Spleen (tissue), 7 donors: ENCODE results near the gene SLC44A4.

Experiments
- POLR2A ChIP-seq, 3 donors: fragments of 450-650 bp; IDR thresholded peaks; one replicate each; pipeline ENCODE4 v1.5.1; 2017; ENCODE audit warnings: antibody characterized with exemption in 3 of 3, mild to moderate bottlenecking in 1 of 3
- TF ChIP-seq, protein P1 (sequence below), 11 experiments: fragments of 200-600 bp in 7 of 11; fragments of 450-650 bp in 4 of 11; sonication (generic) in 4 of 11; IDR thresholded peaks in 8 of 11; conservative IDR thresholded peaks in 3 of 11; 1 replicate in 7 of 11; 2 replicates in 4 of 11; pipeline versions ENCODE4 v1.4.0 to v1.8.0; 2016 to 2021; ENCODE audit warnings: antibody characterized with exemption in 11 of 11, inconsistent platforms in 4 of 11, mild to moderate bottlenecking in 1 of 11
- donor health status: DM: no; HTN: no; CAD: no; lungs with moderate emphysema.
- donor health status: DM: no; HTN: no; CAD: no.
- donor health status: DM: no; HTN: no; CAD: no.

DNA sequence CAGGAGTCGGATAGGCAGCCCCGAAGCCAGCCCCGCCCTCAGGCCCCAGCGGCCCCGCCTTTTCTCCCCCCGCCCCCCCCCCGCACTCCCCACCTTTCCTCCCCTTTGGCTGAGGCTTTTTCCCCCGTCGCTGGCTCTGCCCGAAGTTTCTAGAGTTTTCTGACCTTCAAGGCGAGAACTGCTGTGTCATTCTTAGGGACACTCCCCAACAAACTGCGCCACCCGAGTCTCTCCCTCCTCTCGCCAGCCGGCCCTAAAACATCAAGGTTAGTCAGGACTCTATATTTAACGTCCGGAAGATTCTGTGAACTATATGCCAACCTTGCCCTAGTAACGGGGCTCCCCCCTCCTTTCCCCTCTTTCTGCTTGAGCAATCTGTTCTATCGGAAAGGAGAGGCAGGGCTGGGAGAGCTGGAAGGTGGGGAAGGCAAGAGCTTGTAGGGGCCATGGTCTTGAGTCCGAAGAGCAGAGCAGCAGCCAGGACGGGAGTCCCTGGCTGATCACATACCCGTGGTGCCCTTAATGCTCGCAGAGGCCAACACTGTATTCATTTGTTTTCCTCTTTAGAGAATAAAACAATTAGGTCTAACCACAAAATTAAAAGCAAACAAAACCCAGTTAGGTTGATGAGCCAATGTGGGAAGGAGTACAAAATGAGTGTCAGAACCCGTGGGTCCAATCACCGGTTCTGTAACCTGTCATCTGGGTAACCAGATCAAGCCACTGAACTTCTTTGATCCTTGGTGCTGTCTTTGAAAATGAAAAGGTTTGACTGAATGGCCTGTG, 56.6 kb downstream of the SLC44A4 start:
- TF ChIP-seq, protein P1, sequence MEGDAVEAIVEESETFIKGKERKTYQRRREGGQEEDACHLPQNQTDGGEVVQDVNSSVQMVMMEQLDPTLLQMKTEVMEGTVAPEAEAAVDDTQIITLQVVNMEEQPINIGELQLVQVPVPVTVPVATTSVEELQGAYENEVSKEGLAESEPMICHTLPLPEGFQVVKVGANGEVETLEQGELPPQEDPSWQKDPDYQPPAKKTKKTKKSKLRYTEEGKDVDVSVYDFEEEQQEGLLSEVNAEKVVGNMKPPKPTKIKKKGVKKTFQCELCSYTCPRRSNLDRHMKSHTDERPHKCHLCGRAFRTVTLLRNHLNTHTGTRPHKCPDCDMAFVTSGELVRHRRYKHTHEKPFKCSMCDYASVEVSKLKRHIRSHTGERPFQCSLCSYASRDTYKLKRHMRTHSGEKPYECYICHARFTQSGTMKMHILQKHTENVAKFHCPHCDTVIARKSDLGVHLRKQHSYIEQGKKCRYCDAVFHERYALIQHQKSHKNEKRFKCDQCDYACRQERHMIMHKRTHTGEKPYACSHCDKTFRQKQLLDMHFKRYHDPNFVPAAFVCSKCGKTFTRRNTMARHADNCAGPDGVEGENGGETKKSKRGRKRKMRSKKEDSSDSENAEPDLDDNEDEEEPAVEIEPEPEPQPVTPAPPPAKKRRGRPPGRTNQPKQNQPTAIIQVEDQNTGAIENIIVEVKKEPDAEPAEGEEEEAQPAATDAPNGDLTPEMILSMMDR (IDR thresholded peaks at IDR 0.05 in 8 of 11, conservative IDR thresholded peaks at IDR 0.05 in 3 of 11), result no peak
- peak in 1 of 3 donors; percentile 47 for TF ChIP-seq POLR2A (IDR thresholded peaks at IDR 0.05)
